NCI-H82 (cell line): Measurements from ENCODE around the gene POU2AF2.
"Not testable (repeated sequence)": the region's sequence is repeated elsewhere in the genome, so short reads cannot be mapped to it uniquely, and the experiment has no call there.

ENCODE experiments used
- DNase-seq: peaks from one replicate; lab custom pipeline; 2025; lab: John Stamatoyannopoulos, UW

Gene POU2AF2

DNA sequence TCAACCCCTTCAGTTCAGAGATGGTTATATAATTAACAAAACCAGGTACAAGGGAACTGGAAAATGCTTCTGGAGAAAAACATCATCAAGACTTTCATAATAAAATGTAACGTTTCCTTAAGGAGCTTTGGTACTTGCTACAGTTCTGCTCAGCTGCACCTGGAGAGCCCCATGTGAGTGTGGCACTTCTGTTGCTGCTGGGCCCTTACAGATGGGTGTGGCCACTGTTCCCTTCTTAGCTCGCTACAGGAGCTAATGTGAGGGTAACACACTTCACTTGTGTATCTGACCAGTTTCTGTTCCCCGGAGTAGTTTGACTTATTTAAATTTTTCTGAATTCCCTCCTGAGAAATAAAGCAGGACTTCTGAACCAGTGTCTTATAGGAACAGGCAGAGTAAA is 56.8 kb downstream of the POU2AF2 start:
- DNase-seq: peak; percentile 82

DNA sequence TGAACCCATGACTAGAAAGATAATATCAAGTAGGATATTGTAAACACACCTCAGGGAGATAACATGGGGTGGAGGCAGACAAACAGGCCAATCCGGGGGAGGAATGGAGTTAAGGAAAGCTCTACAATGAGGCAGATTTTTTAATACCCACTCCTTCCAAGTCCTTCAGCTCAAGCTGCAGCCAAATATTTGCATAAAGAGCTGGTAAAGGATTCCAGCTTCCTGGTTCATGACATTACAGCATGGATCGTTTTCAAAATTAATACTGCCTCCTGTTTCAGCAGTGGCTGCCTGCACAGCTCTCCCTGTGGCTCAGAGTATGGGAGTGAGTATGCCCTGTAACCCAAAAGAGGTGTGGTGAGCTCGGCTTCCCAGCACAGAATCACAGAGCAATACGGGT is 57.9 kb downstream of the POU2AF2 start:
- peak; percentile 46 for DNase-seq

GRCh38 chr11:111305162-111305802 is 59.8 kb downstream of the POU2AF2 start:
- DNase-seq: no peak

GRCh38 chr11:111305876-111306275 is 60.4 kb downstream of the POU2AF2 start:
- no peak for DNase-seq

GRCh38 chr11:111306321-111306720 is 60.8 kb downstream of the POU2AF2 start:
- DNase-seq: no peak

DNA sequence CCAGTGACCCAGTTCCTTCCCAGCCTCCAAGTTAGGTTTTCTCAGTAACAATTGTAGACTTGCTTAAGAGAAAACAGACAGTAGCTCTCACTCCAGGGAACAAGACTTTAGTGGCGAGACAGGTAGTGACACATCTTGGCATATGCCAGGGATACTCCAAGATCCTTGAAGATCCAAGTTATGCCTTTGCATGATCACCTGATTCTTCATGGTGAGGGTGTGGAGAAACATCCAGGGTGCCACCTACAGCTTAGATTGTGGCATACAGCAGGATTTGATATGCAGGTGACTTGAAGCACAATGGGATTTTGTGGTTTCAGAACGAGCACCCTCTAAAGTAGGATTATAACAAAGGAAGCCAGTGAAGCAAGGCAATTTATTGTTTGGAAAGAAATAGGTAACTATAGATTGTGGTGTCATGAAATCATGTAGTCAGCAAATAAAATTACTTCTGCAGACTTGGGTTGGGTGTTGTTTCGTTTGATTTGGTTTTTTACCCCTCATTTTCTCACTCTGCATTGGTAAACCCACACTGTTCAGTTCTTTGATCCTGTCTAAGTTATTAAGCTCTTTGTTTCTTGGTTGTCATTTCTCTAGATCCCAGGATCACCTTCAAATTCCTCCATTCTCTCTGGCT is 62.1 kb downstream of the POU2AF2 start:
- peak; percentile 17 for DNase-seq

DNA sequence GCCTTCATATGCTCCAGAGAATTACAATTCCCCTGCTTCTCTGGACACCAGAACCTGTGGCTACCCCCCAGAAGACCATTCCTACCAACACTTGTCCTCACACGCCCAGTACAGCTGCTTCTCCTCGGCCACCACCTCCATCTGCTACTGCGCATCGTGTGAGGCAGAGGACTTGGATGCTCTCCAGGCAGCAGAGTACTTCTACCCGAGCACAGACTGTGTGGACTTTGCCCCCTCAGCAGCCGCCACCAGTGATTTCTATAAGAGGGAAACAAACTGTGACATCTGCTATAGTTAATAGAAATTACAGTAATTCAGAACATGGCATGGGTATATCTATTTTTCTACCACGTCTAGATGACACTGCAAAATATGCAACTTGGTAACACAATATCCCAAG is 62.6 kb downstream of the POU2AF2 start:
- DNase-seq: peak; percentile 56

DNA sequence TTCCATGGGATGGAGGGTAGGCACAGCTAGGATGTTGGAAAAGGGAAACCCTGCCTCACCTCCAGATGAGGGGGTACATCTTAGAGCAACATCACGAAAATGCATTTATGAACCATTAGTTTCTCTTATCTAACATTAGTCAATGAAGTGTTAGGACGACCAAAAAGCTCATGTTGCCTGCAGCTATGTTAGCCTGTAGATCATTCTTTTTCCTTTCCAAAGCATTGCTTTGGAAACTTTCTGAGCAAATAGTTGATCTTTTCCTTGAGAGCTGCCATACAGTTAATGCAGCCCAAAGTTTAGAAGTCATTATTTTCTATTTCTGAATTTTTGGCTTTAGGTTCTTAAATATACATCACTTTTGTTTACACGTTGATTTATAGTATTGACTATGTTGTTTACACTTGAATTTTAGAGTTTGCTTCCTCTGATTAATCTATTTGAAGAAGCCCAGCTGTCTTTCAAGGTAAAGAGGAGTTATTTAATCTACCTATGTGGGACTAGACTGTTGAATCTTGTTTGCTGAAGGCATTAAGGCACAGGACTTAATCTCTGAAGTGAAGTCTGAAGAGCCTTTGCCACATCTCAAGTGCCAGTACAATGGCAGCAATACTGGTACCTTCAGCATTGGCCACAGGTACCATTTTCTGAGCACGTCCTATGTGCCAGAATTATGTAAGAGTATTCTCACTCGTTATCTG is 63.8 kb downstream of the POU2AF2 start:
- DNase-seq: peak; percentile 72

- DNase-seq: peak; percentile 25
These were observed 64.6 kb downstream of the POU2AF2 start for GRCh38 chr11:111310088-111310487.

DNA sequence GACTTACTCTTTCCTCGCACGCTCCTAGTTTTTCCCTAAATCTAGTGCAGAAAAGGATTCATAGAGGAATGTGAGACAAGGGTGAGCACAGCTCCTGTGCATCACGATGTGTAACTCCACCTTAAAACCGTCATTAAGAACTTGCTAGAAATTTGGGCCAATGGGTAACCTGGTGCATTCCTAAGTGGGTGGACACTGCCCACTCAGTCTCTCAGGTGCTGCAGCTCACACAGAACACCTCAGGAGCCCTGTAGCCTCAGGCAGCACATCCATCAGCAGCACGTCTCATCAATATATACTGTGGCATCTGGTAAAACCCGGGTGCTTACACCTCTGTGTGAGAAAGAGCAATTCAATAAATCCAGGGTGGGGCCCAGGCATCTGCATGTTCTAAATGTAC is 65.2 kb downstream of the POU2AF2 start:
- DNase-seq: no peak

DNA sequence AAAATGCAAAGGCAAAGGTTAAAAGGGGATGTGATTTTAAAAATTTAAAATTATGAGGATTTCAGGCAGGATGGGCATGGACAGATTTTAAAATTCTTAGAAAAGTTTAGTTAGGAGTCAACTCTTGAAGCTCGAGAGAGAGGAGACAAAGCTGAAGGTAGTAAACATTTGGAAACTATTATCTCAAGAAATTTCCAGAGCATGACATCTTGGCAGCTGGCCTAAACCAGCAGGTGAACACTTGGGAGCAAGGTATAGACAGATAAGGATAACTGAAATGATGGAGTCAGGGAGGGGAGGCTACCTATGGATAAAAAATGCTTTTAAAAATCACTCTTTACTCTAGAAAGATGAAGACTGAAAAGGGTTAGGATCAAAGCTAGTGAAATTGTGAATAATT is 66.6 kb downstream of the POU2AF2 start:
- no peak for DNase-seq

- no peak for DNase-seq
These were observed 73.8 kb downstream of the POU2AF2 start for GRCh38 chr11:111319296-111319695.

DNA sequence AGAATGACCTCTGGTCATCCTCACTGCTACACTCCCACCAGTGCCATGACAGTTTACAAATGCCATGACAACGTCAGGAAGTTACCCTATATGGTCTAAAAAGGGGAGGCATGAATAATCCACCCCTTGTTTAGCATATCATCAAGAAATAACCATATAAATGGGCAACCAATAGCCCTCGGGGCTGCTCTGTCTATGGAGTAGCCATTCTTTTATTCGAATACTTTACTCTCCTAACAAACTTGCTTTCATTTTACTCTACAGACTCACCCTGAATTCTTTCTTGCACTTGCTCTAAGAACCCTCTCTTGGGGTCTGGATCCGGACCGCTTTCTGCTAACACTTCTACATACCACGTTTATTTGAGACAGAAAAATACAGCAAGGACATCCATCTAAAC is 74.7 kb downstream of the POU2AF2 start:
- DNase-seq: not testable (repeated sequence)

DNA sequence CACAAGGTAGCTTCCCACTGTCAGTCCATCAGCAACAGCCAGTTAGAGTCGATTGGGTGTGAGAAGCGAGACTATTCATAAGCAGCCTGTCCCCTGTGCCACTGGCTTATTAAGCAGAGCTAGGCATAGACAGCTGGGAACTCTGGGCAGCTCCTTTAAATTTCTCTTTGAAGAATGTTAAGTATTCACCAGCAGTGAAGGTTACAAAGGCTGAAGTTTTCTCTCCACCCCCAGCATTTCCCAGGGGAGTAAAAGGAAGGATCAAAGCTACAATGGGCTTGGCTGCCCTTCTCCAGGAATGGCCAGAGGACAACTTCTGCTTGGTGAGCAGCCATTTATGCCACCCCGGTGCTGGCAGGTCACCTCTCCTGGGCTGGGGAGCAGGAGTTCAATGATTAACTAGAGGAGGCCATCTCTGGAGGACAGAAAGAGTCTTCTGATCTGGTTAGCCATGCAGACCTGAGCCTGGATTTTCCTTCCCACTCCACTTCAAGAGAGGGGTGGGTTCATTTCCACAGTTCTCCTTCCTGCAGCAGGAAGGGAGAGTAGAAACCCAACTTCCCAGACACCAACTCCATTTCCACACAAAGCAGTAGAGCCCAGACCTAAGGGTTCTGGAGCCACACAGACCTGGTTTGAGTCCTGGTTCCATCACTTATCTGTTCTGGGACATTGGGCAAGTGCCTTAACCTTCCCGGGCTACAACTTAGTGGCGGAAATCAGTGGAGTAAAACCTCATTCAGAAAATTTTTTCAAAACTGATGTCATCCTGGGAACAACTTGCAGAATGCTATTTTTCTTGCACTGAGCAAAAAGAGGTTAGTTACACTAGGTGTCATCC is 75.4 kb downstream of the POU2AF2 start:
- no peak for DNase-seq

DNA sequence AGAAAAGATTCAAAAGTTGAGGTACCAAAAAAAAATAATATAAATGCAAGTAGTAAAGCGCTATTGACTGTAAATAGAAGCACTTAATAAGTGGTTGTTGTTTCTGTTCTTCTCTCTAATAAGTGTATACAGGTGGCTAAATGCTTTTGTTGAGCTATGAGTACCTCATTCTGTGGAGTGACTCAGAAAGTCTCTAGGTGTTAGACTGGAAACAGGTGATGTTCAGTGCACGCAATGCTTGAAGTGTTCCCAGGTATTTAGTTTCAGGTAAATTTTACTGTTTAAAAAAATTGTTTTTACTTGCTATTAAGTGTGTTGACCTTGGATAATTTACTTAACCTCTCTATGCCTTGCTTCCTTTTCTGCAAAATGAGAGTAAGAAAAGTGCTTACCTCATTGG is 77.0 kb downstream of the POU2AF2 start:
- no peak for DNase-seq

GRCh38 chr11:111324277-111324720 is 78.8 kb downstream of the POU2AF2 start:
- no peak for DNase-seq

DNA sequence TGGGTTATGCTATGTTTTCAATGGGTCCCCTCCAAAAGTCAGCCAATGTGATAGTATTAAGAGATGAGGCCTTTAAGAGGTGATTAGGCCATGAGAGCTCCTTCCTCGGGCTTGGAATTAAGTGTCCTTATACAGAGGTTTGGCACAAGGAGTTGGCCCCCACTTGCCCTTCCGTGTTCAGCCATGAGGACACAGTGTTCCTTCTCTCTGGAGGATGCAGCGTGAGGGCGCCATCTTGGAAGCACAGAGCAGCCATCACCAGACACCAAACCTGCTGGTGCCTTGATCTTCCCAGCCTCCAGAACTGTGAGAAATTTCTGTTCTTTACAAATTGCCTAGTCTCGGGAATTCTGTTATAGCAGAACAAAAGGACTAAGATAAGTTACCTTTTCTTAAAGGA is 79.7 kb downstream of the POU2AF2 start:
- DNase-seq: no peak

DNA sequence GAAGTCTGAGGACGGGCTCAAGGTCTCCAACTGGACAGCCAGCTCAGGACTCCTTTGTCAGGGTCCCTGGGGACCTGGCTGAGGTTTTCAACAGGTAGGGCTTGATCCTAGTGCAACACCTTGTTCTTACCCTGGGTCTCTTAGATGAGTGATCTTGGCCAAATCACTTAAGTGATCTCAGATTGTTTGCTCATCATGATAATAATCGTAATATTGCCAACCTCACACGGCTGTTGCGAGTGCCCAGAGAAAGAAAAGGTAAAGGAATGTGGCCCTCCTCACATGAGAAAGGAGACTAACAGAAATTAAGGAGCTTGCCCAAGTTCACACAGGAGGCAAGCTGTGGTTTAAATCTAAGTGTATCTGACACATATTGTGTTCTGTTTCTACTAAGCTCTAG is 81.3 kb downstream of the POU2AF2 start:
- no peak for DNase-seq

- DNase-seq: no peak
These were observed 82.5 kb downstream of the POU2AF2 start for GRCh38 chr11:111327908-111328624.

DNA sequence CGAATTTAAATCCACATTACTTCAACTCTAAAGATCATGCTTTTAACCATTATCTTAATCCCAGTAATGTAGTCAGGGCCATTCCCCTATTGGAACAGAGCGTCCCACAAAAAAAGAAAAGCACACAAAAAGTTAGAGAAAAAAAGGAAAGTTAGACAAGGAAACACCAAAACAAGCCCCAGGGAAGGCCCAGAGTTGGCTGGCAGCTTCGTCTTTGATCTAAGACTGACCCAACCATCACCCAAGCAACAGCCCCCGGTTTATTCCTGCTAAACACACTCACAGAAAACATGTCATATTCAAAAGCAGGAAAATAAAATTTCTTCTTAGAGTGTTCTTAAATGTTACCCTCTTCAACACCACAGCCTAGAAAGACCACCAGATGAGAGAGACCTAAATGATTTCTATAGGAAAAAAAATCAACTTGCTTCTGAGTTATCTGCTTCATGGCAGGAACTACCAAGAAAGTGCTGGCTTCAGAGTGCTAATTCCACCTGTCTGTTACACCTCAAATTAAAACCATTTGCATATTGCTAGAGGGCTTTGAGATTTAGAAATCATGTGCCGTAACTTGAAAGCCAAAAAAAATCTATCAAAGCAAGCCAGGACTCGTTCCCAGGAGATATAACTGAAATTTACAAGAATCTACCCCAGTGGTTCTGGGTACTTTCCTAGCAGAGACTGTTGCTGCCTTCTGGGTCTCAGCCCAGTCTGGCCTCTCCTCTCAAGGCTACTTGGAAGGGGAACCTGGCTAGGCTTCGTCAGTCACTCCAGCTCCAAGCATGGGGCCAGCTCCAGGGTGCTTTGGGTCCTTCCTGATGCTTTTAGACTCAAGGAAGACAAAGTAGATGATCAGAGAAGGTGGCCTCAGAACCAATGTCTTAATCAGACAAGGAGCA is 84.0 kb downstream of the POU2AF2 start:
- no peak for DNase-seq
